Thoracic aorta (tissue), 2 donors: ENCODE measurements around the gene NECAB2. TPM values are rescaled to one million over a fixed set of nuclear protein-coding genes. Genes with fewer than 3 reads are reported as not detected.

Experiments used
- ATAC-seq: fragments of 150-250 bp; one replicate; pipeline ENCODE4 v1.8.0; 2017; ENCODE audit warnings: low read depth; ENCODE audit not compliant: insufficient number of reproducible peaks, low FRiP score
- DNase-seq: peaks from one replicate; pipeline ENCODE4 v3.0.0-alpha.2; 2020; ENCODE audit warnings: low spot score
- H3K27ac ChIP-seq, 2 donors: fragments of 200-600 bp; sonication (generic); 1 replicate in 1 of 2; 2 replicates in 1 of 2; pipeline ENCODE4 v1.5.1; 2016; ENCODE audit warnings: mild to moderate bottlenecking in 2 of 2, moderate library complexity in 2 of 2
- H3K27me3 ChIP-seq: fragments of 200-600 bp; sonication (generic); replicated peaks from 2 replicates; pipeline ENCODE4 v1.6.0; 2016; ENCODE audit warnings: mild to moderate bottlenecking; ENCODE audit not compliant: insufficient read depth
- H3K36me3 ChIP-seq: fragments of 200-600 bp; sonication (generic); one replicate; pipeline ENCODE4 v1.5.1; 2016
- H3K4me1 ChIP-seq, 2 donors: fragments of 200-600 bp; sonication (generic); 1 replicate in 1 of 2; 2 replicates in 1 of 2; pipeline versions ENCODE4 v1.5.1 to v1.6.0; 2016; ENCODE audit warnings: low read depth in 2 of 2, mild to moderate bottlenecking in 1 of 2; ENCODE audit not compliant: control insufficient read depth in 1 of 2
- H3K4me3 ChIP-seq: fragments of 200-600 bp; sonication (generic); 2 replicates; pipeline ENCODE4 v1.5.1; 2016; ENCODE audit warnings: mild to moderate bottlenecking
- H3K9me3 ChIP-seq: fragments of 200-600 bp; sonication (generic); 2 replicates; pipeline ENCODE4 v1.5.1; 2016
- CTCF ChIP-seq: fragments of 200-600 bp; sonication (generic); IDR thresholded peaks from one replicate; pipeline ENCODE4 v1.5.1; 2019; ENCODE audit warnings: antibody characterized with exemption
- total RNA-seq, 2 donors: library from RNA; depleted of rRNA; stranded (reverse); fragments of >200 nt; gene quantifications; one replicate each; pipeline versions ENCODE4 v1.1.0 to v1.2.3, GENCODE V29; 2016

Gene NECAB2
- total RNA-seq, 2 donors from 2014 or later, result not detected

GRCh38 chr16:83998091-83998490, 30.0 kb downstream of the NECAB2 start:
- no peak overlapping the region for H3K27ac ChIP-seq
- H3K4me1 ChIP-seq, result no peaks in the 10 kb centered on the region
- H3K27me3 ChIP-seq, result no peaks in the 10 kb centered on the region
- H3K9me3 ChIP-seq, result no peaks in the 10 kb centered on the region
- no peak for DNase-seq
- ATAC-seq, result no peak
- no peak overlapping the region for H3K4me3 ChIP-seq
- TF ChIP-seq CTCF, result no peak
- no peaks in the 10 kb centered on the region for H3K36me3 ChIP-seq

- DNase-seq (no peak), ATAC-seq (no peak)
- no peak for TF ChIP-seq CTCF
- Histone ChIP-seq H3K4me3 (no peak overlapping the region), H3K27ac (no peak overlapping the region), H3K4me1 (no peaks in the 10 kb centered on the region), H3K36me3 (no peaks in the 10 kb centered on the region), H3K9me3 (no peaks in the 10 kb centered on the region), H3K27me3 (no peaks in the 10 kb centered on the region)
Measured at GRCh38 chr16:84000989-84001642, 33.1 kb downstream of the NECAB2 start.

- Histone ChIP-seq H3K27me3 (no peaks in the 10 kb centered on the region), H3K4me1 (no peaks in the 10 kb centered on the region), H3K4me3 (no peak overlapping the region), H3K9me3 (no peaks in the 10 kb centered on the region), H3K27ac (no peak overlapping the region), H3K36me3 (no peaks in the 10 kb centered on the region)
- DNase-seq (no peak), ATAC-seq (no peak)
- TF ChIP-seq CTCF, result no peak
Measured at GRCh38 chr16:84001726-84002125, 33.7 kb downstream of the NECAB2 start.

- TF ChIP-seq CTCF, result no peak
- Histone ChIP-seq H3K4me1 (no peaks in the 10 kb centered on the region), H3K36me3 (no peaks in the 10 kb centered on the region), H3K27me3 (no peaks in the 10 kb centered on the region), H3K27ac (no peak overlapping the region), H3K9me3 (no peaks in the 10 kb centered on the region), H3K4me3 (no peak overlapping the region)
- DNase-seq (no peak), ATAC-seq (no peak)
Measured at GRCh38 chr16:84003038-84003437, 35.0 kb downstream of the NECAB2 start.

GRCh38 chr16:84004442-84004841, 36.4 kb downstream of the NECAB2 start:
- Histone ChIP-seq H3K27me3 (no peaks in the 10 kb centered on the region), H3K4me3 (no peak overlapping the region), H3K9me3 (no peaks in the 10 kb centered on the region), H3K36me3 (no peaks in the 10 kb centered on the region), H3K4me1 (no peaks in the 10 kb centered on the region), H3K27ac (no peak overlapping the region)
- no peak for TF ChIP-seq CTCF
- DNase-seq, result no peak
- ATAC-seq, result no peak
